C4-2B (cell line): ENCODE results near the gene NHERF2.

Experiments
- H3K27ac ChIP-seq: fragments of 450-650 bp; 2 replicates; pipeline ENCODE4 v1.5.1; 2017
- ZFX ChIP-seq: fragments of 450-650 bp; IDR thresholded peaks from 2 replicates; pipeline ENCODE4 v1.6.1; 2017
- TF ChIP-seq, protein P1 (sequence below): fragments of 450-650 bp; conservative IDR thresholded peaks from 2 replicates; pipeline ENCODE4 v1.5.1; 2017; ENCODE audit warnings: mild to moderate bottlenecking

Gene NHERF2

DNA sequence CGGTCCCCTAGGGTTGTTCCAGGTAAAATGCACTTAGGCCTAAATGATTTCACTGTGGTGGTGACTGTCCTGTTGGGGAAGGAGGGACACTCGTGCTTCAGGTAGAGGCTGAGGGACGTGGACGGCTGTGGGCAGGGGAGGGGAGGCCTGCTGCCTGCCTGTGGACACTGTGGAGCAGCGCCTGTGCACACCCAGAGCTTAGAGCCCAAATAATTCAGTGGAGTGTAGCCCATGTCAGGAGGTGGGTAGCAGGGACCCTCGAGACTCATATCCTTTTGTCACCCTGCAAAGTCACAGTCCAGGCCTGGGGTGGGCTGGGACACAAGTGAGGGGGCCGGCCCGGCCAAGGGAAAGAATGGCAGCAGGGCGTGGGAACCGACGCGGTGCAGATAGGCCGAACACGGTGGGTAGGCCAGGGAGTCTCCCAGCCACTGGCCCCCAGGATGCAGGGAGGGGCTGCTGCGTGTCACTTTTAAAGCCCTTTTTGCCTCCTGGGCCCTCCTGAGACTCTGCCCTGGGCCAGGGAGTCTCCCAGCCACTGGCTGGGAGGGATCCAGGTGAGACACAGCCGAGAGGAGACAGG lies 733 bp upstream of the NHERF2 start:
- peak overlapping the region; percentile 97 for H3K27ac ChIP-seq
- no peak for TF ChIP-seq ZFX
- TF ChIP-seq, protein P1, sequence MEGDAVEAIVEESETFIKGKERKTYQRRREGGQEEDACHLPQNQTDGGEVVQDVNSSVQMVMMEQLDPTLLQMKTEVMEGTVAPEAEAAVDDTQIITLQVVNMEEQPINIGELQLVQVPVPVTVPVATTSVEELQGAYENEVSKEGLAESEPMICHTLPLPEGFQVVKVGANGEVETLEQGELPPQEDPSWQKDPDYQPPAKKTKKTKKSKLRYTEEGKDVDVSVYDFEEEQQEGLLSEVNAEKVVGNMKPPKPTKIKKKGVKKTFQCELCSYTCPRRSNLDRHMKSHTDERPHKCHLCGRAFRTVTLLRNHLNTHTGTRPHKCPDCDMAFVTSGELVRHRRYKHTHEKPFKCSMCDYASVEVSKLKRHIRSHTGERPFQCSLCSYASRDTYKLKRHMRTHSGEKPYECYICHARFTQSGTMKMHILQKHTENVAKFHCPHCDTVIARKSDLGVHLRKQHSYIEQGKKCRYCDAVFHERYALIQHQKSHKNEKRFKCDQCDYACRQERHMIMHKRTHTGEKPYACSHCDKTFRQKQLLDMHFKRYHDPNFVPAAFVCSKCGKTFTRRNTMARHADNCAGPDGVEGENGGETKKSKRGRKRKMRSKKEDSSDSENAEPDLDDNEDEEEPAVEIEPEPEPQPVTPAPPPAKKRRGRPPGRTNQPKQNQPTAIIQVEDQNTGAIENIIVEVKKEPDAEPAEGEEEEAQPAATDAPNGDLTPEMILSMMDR = no peak

DNA sequence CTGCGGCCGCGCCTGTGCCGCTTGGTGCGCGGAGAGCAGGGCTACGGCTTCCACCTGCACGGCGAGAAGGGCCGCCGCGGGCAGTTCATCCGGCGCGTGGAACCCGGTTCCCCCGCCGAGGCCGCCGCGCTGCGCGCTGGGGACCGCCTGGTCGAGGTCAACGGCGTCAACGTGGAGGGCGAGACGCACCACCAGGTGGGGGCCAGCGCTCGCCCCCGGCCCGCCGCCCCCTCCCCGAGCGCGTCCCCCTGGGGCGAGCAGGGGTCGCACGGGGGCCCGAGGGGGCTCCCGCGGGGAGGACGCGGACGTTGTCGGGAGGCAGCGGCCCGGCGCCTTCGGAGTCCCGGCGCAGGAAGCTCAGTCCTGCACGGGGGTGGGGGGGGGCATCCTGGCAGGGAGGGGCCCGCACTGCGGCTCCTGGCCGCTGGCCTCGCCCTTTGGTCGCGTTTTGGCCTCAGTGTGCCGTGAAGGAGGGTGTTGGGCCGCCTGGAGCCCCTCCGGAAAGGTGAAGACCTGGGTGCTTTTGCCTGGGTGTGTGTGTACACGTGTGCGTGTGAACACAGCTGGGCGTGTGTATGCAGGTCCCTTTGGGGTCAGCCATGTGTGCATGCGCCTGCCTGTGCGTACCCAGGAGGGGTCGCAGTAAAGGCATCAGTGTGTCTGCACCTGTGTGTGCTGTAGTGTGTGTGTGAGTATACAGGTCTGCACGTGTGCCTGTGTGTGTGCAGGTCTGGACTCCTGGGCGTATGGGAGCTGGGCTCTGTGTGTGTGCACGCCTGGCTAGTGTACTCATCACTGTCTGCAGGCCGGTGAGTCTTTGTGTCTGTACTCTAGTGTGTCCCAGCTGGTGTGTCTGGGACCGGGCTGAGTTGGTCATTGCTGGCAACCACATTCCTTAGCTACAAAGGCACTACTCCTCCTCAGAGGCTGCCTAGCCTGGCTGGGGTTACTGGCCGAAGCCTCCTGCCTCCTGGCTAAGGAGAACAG lies 615 bp downstream of the NHERF2 start:
- no peak for TF ChIP-seq ZFX
- TF ChIP-seq, protein P1 = no peak; the same call in 1 of the 2 replicates
- peak overlapping the region; percentile 97 for H3K27ac ChIP-seq

DNA sequence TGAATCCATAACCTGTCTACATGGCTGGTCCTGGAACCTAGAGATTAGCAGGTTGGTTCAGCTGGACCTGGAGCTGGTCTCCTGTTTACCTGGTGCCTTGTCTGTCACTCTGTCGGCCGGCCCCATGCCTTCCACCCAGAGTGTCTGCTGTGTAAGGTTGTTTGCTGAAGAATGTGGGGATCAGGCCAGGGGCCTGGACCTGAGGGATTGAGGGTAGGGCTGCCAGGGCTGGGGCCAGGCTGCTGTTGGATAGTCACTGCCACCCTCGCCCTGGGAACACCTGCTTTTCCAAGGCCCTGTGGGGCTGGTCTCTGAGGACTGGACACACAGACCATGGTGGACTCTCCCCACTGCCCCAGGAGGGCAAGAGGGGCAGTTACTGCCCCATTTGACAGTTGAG lies 1.4 kb downstream of the NHERF2 start:
- H3K27ac ChIP-seq = peak overlapping the region; percentile 97
- no peak for TF ChIP-seq ZFX
- TF ChIP-seq, protein P1 = no peak

DNA sequence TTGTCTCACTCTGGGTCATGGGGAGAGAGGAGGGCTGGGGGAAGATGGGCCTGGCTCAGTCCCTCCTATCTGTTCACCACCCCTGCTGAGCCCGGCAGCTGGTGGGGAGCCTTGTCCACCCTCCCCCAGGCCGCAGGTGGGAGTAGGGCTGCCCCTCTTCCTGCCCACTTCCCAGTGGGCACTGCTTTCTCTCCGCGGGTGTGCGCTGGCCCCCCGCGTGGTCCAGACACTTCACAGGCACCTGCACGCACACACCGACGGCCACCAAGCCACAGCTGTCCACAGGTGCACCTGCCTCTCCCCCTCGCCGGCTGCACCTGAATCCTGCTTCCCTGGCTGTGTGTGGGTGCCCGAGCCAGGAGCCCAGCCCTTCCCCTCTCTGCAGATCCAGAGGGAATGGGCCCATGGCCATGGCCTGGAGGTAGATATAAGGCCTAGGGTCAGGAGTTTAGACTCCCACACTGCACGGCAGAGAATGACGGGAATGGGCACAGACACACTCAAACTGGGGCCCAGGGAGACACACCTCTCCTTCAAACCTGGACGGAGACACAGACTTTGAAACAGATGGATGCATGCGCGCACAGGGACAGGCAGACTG lies 2.0 kb downstream of the NHERF2 start:
- TF ChIP-seq, protein P1 = no peak
- no peak for TF ChIP-seq ZFX
- H3K27ac ChIP-seq = peak overlapping the region; percentile 97; the same call in 1 of the 2 replicates

DNA sequence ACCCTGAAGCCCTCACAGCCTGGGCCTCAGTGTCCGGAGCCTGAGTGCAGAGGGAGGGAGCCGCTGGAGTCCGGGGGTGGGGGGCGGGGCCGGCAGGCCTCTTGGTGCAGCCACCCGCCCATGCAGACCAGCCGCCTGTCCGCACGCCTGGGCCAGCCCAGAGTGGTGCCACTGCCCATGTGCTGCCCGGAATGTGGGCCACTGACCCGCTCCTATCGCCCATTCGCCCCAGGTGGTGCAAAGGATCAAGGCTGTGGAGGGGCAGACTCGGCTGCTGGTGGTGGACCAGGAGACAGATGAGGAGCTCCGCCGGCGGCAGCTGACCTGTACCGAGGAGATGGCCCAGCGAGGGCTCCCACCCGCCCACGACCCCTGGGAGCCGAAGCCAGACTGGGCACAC lies 2.6 kb downstream of the NHERF2 start:
- no peak overlapping the region; the same call in 1 of the 2 replicates for H3K27ac ChIP-seq
- no peak for TF ChIP-seq ZFX
- TF ChIP-seq, protein P1 = no peak

DNA sequence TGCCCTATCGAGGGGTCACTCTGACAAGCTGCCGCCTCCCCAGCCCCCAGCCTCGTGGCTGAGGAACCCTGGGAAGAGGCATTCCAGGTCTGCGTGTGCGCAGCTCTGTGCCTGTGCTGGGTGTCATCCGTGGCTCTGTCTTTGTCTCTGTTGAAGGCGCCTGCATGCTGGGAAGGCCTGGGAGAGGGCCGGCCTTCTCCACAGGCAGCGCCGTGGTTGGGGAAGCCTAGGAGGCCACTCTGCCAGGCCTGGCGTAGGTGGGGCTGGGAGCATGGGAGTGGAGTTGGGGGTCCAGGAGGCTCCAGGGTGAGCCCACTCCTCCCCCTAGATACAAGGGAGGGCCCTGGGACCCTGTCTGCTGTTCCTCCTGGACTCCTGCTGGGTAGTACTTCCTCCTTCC lies 3.3 kb downstream of the NHERF2 start:
- TF ChIP-seq, protein P1 = no peak
- TF ChIP-seq ZFX = no peak
- no peak overlapping the region for H3K27ac ChIP-seq
